ENCODE data around the gene SGF29. TPM values are rescaled to one million over a fixed set of nuclear protein-coding genes. Genes with fewer than 3 reads are reported as not detected.
"Not testable (repeated sequence)": the region's sequence is repeated elsewhere in the genome, so short reads cannot be mapped to it uniquely, and the experiment has no call there.

SGF29 gene
- total and polyA plus RNA-seq, 12 donors: 11.1 to 35.1 (median 14.9) TPM

DNA sequence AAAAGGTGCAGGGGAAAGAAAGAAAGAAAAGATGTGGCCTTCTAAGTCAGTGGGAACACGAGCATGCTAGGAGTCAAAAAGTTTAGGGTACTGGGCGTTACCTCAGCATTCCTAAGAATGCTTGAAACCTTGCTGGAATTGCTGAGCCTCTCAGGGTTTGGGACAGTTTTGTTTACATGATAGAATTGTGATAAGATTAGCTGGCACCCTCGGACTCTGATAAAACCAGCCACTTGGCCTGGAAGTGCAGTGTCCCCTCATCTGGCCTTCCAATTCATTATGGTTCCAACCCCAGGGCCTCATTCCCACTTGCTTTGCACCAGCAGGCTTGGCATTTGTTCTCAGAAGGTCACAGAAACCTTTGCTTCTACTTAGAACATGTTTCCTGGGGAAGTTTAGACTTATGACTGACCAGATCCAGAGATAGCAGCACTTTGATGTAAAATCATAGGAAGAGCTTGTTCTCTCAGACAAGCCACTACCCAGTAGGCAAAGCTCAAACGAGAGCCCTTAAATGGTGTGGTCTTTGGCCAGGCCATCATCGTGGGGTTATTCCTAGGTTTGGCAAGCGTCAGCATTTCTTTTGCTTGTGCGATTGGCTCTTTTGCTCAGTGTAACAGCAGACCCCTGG lies 8.0 kb downstream of the SGF29 start:
- intact Hi-C loops (cut with DNase I): no loop called here
- Histone ChIP-seq H3K4me1 (peaks cover 4 to 17% (median 13%) of the 10 kb centered on the region in 9 donors), H3K36me3 (peaks cover 0 to 35% (median 7%) of the 10 kb centered on the region in 9 donors), H3K9me3 (peaks cover 0 to 6% (median 0%) of the 10 kb centered on the region in 11 donors), H3K4me3 (no peak overlapping the region), H3K27ac (peak overlapping the region in 2 of 10 donors; percentile 25 to 35), H3K27me3 (no peaks in the 10 kb centered on the region)
- 52 to 53% methylated on average over 7 of the region's 7 CpGs for WGBS, 2 donors
- TF ChIP-seq, protein P1, sequence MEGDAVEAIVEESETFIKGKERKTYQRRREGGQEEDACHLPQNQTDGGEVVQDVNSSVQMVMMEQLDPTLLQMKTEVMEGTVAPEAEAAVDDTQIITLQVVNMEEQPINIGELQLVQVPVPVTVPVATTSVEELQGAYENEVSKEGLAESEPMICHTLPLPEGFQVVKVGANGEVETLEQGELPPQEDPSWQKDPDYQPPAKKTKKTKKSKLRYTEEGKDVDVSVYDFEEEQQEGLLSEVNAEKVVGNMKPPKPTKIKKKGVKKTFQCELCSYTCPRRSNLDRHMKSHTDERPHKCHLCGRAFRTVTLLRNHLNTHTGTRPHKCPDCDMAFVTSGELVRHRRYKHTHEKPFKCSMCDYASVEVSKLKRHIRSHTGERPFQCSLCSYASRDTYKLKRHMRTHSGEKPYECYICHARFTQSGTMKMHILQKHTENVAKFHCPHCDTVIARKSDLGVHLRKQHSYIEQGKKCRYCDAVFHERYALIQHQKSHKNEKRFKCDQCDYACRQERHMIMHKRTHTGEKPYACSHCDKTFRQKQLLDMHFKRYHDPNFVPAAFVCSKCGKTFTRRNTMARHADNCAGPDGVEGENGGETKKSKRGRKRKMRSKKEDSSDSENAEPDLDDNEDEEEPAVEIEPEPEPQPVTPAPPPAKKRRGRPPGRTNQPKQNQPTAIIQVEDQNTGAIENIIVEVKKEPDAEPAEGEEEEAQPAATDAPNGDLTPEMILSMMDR (IDR thresholded peaks at IDR 0.05): no peak
- DNase-seq (no peak), ATAC-seq (peak in 6 of 8 donors; percentile 6 to 49 (median 44))

DNA sequence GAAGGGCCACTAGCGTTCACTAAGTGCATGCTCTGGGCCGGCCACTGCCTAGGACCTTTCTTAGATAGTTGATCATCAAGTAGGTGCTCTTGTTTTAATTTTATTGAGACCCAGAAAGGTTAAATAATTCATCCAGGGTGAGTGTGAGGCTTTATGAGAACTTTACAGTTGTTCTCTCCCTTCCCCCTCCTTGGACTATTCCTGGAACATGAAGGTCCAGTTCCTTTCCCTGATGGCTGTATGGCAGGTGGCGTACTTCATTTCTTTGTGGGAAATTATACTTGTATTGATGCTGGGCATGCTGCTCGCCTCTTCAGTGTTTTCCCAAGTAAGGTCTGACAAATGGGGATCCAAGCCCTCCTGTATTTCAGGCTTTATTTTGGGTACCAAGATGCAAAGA lies 8.5 kb downstream of the SGF29 start:
- peaks cover 4 to 17% (median 11%) of the 10 kb centered on the region in 9 donors for H3K4me1 ChIP-seq
- H3K27ac ChIP-seq: peak overlapping the region in 2 of 10 donors; percentile 25 to 35

DNA sequence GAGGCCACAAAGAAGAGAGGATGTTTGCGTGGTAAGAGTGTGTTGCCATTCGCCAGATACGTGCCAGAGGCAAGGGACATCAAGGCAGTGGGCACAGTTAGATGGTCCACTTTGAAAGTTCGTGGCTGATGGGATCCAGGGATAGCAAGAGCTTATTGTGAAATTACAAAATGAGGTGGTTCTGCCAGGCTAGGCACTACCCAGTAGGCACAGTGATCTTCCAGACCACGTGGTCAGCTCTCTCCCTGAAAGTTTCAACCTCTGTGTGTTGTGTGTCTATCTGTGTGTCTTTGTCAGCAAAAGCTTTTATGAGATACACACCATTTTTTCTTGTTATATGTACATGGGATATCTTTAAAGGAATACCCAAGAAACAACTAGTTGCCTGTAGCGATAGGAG lies 9.5 kb downstream of the SGF29 start:
- ATAC-seq: no peak
- peaks cover 4 to 17% (median 11%) of the 10 kb centered on the region in 9 donors for H3K4me1 ChIP-seq
- no peak overlapping the region for H3K27ac ChIP-seq
- H3K9me3 ChIP-seq: peaks cover 0 to 17% (median 0%) of the 10 kb centered on the region in 11 donors
- WGBS, 2 donors: 93 to 96% methylated on average over 6 of the region's 6 CpGs
- no peaks in the 10 kb centered on the region for H3K27me3 ChIP-seq
- no peak for DNase-seq
- H3K4me3 ChIP-seq: no peak overlapping the region
- intact Hi-C loops (cut with DNase I): no loop called here
- H3K36me3 ChIP-seq: peaks cover 0 to 21% (median 4%) of the 10 kb centered on the region in 9 donors
- TF ChIP-seq, protein P1 (IDR thresholded peaks at IDR 0.05): no peak

More for the DNA sequence above, 8.5 kb downstream of the SGF29 start:
- ATAC-seq: peak in 1 of 8 donors; percentile 15
- H3K27me3 ChIP-seq: no peaks in the 10 kb centered on the region
- H3K36me3 ChIP-seq: peaks cover 0 to 31% (median 5%) of the 10 kb centered on the region in 9 donors
- intact Hi-C loops (cut with DNase I): no loop called here
- no peak for DNase-seq
- H3K4me3 ChIP-seq: no peak overlapping the region
- WGBS, 2 donors: 94 to 96% methylated on average over 4 of the region's 4 CpGs
- H3K9me3 ChIP-seq: peaks cover 0 to 11% (median 0%) of the 10 kb centered on the region in 11 donors
- TF ChIP-seq, protein P1 (IDR thresholded peaks at IDR 0.05): no peak

DNA sequence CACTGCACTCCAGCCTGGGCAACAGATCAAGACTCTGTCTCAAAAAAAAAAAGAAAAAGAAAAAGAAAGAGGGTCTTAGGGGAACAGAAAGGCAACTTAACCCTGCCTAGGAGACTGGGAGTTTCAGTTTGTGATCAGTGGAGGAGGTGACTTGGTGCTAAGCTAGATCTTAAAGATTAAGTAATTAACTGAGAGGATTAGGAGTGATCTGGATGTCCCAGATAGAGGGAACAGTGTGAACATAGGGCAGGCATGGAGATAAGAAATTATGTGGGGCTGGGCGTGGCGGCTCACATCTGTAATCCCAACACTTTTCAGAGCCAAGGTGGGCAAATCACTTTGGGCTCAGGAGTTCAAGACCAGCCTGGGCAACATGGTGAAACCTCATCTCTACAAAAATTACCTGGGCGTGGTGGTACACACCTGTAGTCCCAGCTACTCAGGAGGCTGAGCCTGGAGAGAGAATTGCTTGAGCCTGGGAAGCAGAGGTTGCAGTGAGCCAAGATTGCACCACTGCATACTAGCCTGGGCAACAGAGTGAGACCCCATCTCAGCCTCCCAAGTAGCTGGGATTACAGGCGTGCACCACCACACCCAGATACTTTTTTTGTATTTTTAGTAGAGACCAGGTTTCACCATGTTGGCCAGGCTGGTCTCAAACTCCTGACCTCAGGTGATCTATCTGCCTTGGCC lies 12.7 kb downstream of the SGF29 start:
- H3K27me3 ChIP-seq; ATAC-seq; H3K27ac ChIP-seq; intact Hi-C loops (cut with DNase I); H3K4me3 ChIP-seq; DNase-seq; H3K36me3 ChIP-seq: not testable (repeated sequence)
- peaks cover 0 to 17% (median 0%) of the 10 kb centered on the region in 11 donors for H3K9me3 ChIP-seq
- WGBS, 2 donors: 97 to 99% methylated on average over 4 of the region's 4 CpGs
- peaks cover 4 to 13% (median 10%) of the 10 kb centered on the region in 9 donors for H3K4me1 ChIP-seq

Data from heart right ventricle (tissue), 16 donors.